Mesenchymal stem cell (in vitro differentiated cells and primary cell): ENCODE results near the gene MKLN1.

ENCODE experiments used
- DNase-seq: peaks from one replicate; pipeline ENCODE4 v3.0.0-alpha.2; 2013
- H2AFZ ChIP-seq: one replicate; pipeline ENCODE4 v1.6.1; 2013; ENCODE audit warnings: low read depth, mild to moderate bottlenecking, control low read depth, inconsistent platforms, low read length, moderate library complexity
- H2AK5ac ChIP-seq: 2 replicates; pipeline ENCODE4 v1.6.1; 2013; ENCODE audit warnings: low read length, moderate library complexity, mild to moderate bottlenecking, inconsistent platforms; ENCODE audit not compliant: severe bottlenecking
- H2BK120ac ChIP-seq: one replicate; pipeline ENCODE4 v1.6.1; 2013; ENCODE audit warnings: low read depth, mild to moderate bottlenecking, inconsistent platforms, low read length, moderate library complexity
- H2BK12ac ChIP-seq, 2 experiments: one replicate each; pipeline ENCODE4 v1.6.1; 2013; ENCODE audit warnings: inconsistent platforms in 2 of 2, low read length in 2 of 2, mild to moderate bottlenecking in 2 of 2, moderate library complexity in 2 of 2, control low read depth in 1 of 2
- H2BK15ac ChIP-seq: one replicate; pipeline ENCODE4 v1.6.1; 2013; ENCODE audit warnings: mild to moderate bottlenecking, low read depth, inconsistent platforms; ENCODE audit not compliant: poor library complexity, severe bottlenecking
- H2BK5ac ChIP-seq: 2 replicates; pipeline ENCODE4 v1.6.1; 2013; ENCODE audit warnings: low read depth, mild to moderate bottlenecking, low read length, control low read depth, inconsistent platforms; ENCODE audit not compliant: poor library complexity, severe bottlenecking
- H3K14ac ChIP-seq, 2 experiments: one replicate each; pipeline ENCODE4 v1.6.1; 2013; ENCODE audit warnings: inconsistent platforms in 2 of 2, low read length in 2 of 2, control low read depth in 1 of 2, mild to moderate bottlenecking in 1 of 2, moderate library complexity in 1 of 2
- H3K18ac ChIP-seq, 2 experiments: one replicate each; pipeline ENCODE4 v1.6.1; 2013; ENCODE audit warnings: inconsistent platforms in 2 of 2, low read length in 2 of 2, control low read depth in 1 of 2, low read depth in 1 of 2, mild to moderate bottlenecking in 1 of 2
- H3K23ac ChIP-seq, 2 experiments: one replicate each; pipeline ENCODE4 v1.6.1; 2013; ENCODE audit warnings: inconsistent platforms in 2 of 2, low read length in 2 of 2, mild to moderate bottlenecking in 2 of 2, moderate library complexity in 2 of 2, control low read depth in 1 of 2
- H3K27ac ChIP-seq: 2 replicates; pipeline ENCODE4 v1.5.1; 2013; ENCODE audit warnings: mild to moderate bottlenecking, moderate library complexity, low read length, control low read depth, inconsistent platforms; ENCODE audit not compliant: poor library complexity, severe bottlenecking
- H3K27me3 ChIP-seq, 2 experiments: 2 replicates each; pipeline versions ENCODE4 v1.6.1 to v1.7.0; 2013; ENCODE audit warnings: low read length in 2 of 2, mild to moderate bottlenecking in 2 of 2, moderate library complexity in 2 of 2, control low read depth in 1 of 2, inconsistent platforms in 1 of 2; ENCODE audit not compliant: control insufficient read depth in 1 of 2, insufficient read depth in 1 of 2
- H3K36me3 ChIP-seq, 2 experiments: 2 replicates each; pipeline versions ENCODE4 v1.6.1 to v1.7.0; 2013; ENCODE audit warnings: low read length in 2 of 2, control low read depth in 1 of 2, inconsistent platforms in 1 of 2, low read depth in 1 of 2, mild to moderate bottlenecking in 1 of 2; ENCODE audit not compliant: insufficient read depth in 2 of 2, control insufficient read depth in 1 of 2
- H3K4ac ChIP-seq, 2 experiments: one replicate each; pipeline ENCODE4 v1.6.1; 2013; ENCODE audit warnings: inconsistent platforms in 2 of 2, low read length in 2 of 2, mild to moderate bottlenecking in 2 of 2, moderate library complexity in 2 of 2, control low read depth in 1 of 2, low read depth in 1 of 2
- H3K4me1 ChIP-seq: 2 replicates; pipeline ENCODE4 v1.6.1; 2013; ENCODE audit warnings: low read depth, low read length, control low read depth; ENCODE audit not compliant: control insufficient read depth, insufficient read depth
- H3K4me2 ChIP-seq: 2 replicates; pipeline ENCODE4 v1.6.1; 2013; ENCODE audit warnings: low read length, mild to moderate bottlenecking, inconsistent platforms; ENCODE audit not compliant: poor library complexity, severe bottlenecking
- H3K4me3 ChIP-seq, 2 experiments: 2 replicates each; pipeline versions ENCODE4 v1.5.1 to v1.7.0; 2013; ENCODE audit warnings: low read length in 2 of 2, mild to moderate bottlenecking in 2 of 2, control low read depth in 1 of 2, low read depth in 1 of 2; ENCODE audit not compliant: insufficient read depth in 1 of 2
- H3K79me1 ChIP-seq: replicated peaks from 2 replicates; pipeline ENCODE4 v1.6.1; 2013; ENCODE audit warnings: mild to moderate bottlenecking, control low read depth, low read length, inconsistent platforms; ENCODE audit not compliant: poor library complexity, severe bottlenecking
- H3K9ac ChIP-seq: 2 replicates; pipeline ENCODE4 v1.7.0; 2013; ENCODE audit warnings: mild to moderate bottlenecking, low read length, moderate library complexity
- H3K9me3 ChIP-seq: 2 replicates; pipeline ENCODE4 v1.7.0; 2013; ENCODE audit warnings: mild to moderate bottlenecking, low read length; ENCODE audit not compliant: control insufficient read depth
- H4K8ac ChIP-seq: one replicate; pipeline ENCODE4 v1.6.1; 2013; ENCODE audit warnings: inconsistent platforms, mild to moderate bottlenecking, low read length, moderate library complexity
- H4K91ac ChIP-seq: one replicate; pipeline ENCODE4 v1.6.1; 2013; ENCODE audit warnings: mild to moderate bottlenecking, low read length, inconsistent platforms
- WGBS: methylation state at CpG from one replicate; pipeline ENCODE4 v1.1.7; 2013; ENCODE audit warnings: mixed read lengths; 5-methylcytosine and 5-hydroxymethylcytosine counted together

Gene MKLN1

GRCh38 chr7:131292141-131292905, 35.4 kb upstream of the MKLN1 start:
- H3K27me3 ChIP-seq, result no peaks in the 10 kb centered on the region
- no peak overlapping the region for H2AK5ac ChIP-seq
- no peak overlapping the region for H3K23ac ChIP-seq
- H2BK15ac ChIP-seq, result no peak overlapping the region
- no peak overlapping the region for H4K91ac ChIP-seq
- no peaks in the 10 kb centered on the region for H3K79me1 ChIP-seq
- no peak overlapping the region for H2BK5ac ChIP-seq
- no peak overlapping the region for H4K8ac ChIP-seq
- no peak overlapping the region for H2BK120ac ChIP-seq
- no peak overlapping the region for H3K14ac ChIP-seq
- H3K9me3 ChIP-seq, result no peaks in the 10 kb centered on the region
- H3K4ac ChIP-seq, result no peak overlapping the region
- peak overlapping the region; percentile 81 for H3K9ac ChIP-seq
- H3K18ac ChIP-seq, result no peak overlapping the region
- no peaks in the 10 kb centered on the region for H3K36me3 ChIP-seq
- peak overlapping the region in 1 of 2 experiments; percentile 25 for H3K4me3 ChIP-seq
- no peak for DNase-seq
- WGBS, result 90% methylated on average over 3 of the region's 4 CpGs
- no peak overlapping the region for H3K27ac ChIP-seq
- H3K4me2 ChIP-seq, result no peak overlapping the region
- H3K4me1 ChIP-seq, result peaks cover 2% of the 10 kb centered on the region
- no peak overlapping the region for H2AFZ ChIP-seq
- H2BK12ac ChIP-seq, result no peak overlapping the region

GRCh38 chr7:131293018-131293417, 34.7 kb upstream of the MKLN1 start:
- WGBS, result 100% methylated on average over 1 of the region's 1 CpG
- Histone ChIP-seq H2BK5ac (no peak overlapping the region), H3K14ac (no peak overlapping the region), H3K4me1 (peaks cover 2% of the 10 kb centered on the region), H2BK12ac (no peak overlapping the region), H2BK120ac (no peak overlapping the region), H3K79me1 (no peaks in the 10 kb centered on the region), H3K27ac (no peak overlapping the region), H3K4me2 (no peak overlapping the region), H3K23ac (no peak overlapping the region), H3K9me3 (no peaks in the 10 kb centered on the region), H2BK15ac (no peak overlapping the region), H3K9ac (peak overlapping the region; percentile 81), H4K8ac (no peak overlapping the region), H3K36me3 (no peaks in the 10 kb centered on the region), H3K18ac (no peak overlapping the region), H4K91ac (no peak overlapping the region), H2AK5ac (no peak overlapping the region), H3K4ac (no peak overlapping the region), H3K27me3 (no peaks in the 10 kb centered on the region), H2AFZ (no peak overlapping the region), H3K4me3 (peak overlapping the region in 1 of 2 experiments; percentile 25)
- peak; percentile 16 for DNase-seq

- no peak overlapping the region for H3K4me3 ChIP-seq
- no peaks in the 10 kb centered on the region for H3K36me3 ChIP-seq
- peaks cover 2% of the 10 kb centered on the region for H3K4me1 ChIP-seq
- no peak overlapping the region for H3K4ac ChIP-seq
- H3K9me3 ChIP-seq, result no peaks in the 10 kb centered on the region
- H3K9ac ChIP-seq, result no peak overlapping the region
- H3K79me1 ChIP-seq, result no peaks in the 10 kb centered on the region
- H3K14ac ChIP-seq, result no peak overlapping the region
- H3K18ac ChIP-seq, result no peak overlapping the region
- H2BK12ac ChIP-seq, result no peak overlapping the region
- no peak overlapping the region for H4K91ac ChIP-seq
- no peak overlapping the region for H2AK5ac ChIP-seq
- no peak overlapping the region for H2BK5ac ChIP-seq
- no peak overlapping the region for H2AFZ ChIP-seq
- H3K23ac ChIP-seq, result no peak overlapping the region
- H3K4me2 ChIP-seq, result no peak overlapping the region
- H2BK120ac ChIP-seq, result no peak overlapping the region
- no peak for DNase-seq
- H3K27ac ChIP-seq, result no peak overlapping the region
- WGBS, result 39% methylated on average over 3 of the region's 3 CpGs
- H4K8ac ChIP-seq, result no peak overlapping the region
- H2BK15ac ChIP-seq, result no peak overlapping the region
- H3K27me3 ChIP-seq, result no peaks in the 10 kb centered on the region
These were observed 33.1 kb upstream of the MKLN1 start for GRCh38 chr7:131294553-131294952.

- Histone ChIP-seq H4K8ac (no peak overlapping the region), H3K14ac (no peak overlapping the region), H3K27ac (no peak overlapping the region), H3K4ac (no peak overlapping the region), H4K91ac (no peak overlapping the region), H2BK12ac (no peak overlapping the region), H2AK5ac (no peak overlapping the region), H3K4me3 (no peak overlapping the region), H3K9ac (peak overlapping the region; percentile 68), H3K4me2 (no peak overlapping the region), H3K27me3 (no peaks in the 10 kb centered on the region), H3K18ac (no peak overlapping the region), H3K36me3 (no peaks in the 10 kb centered on the region), H2BK5ac (no peak overlapping the region), H3K9me3 (no peaks in the 10 kb centered on the region), H2BK15ac (no peak overlapping the region), H3K4me1 (no peaks in the 10 kb centered on the region), H3K79me1 (no peaks in the 10 kb centered on the region), H2BK120ac (no peak overlapping the region), H2AFZ (no peak overlapping the region), H3K23ac (no peak overlapping the region)
- no peak for DNase-seq
- WGBS, result 84% methylated on average over 6 of the region's 6 CpGs
These were observed 29.1 kb upstream of the MKLN1 start for GRCh38 chr7:131298608-131298992.
